CD4-positive, alpha-beta T cell treated with Interleukin-17A for 4 hours (primary cell): ENCODE measurements around the gene SLC7A8.

Experiments
- DNase-seq: peaks from one replicate; pipeline ENCODE4 v3.0.0-alpha.2; 2020; ENCODE audit warnings: mixed read lengths

SLC7A8 gene

GRCh38 chr14:23093991-23094665 is 89.3 kb downstream of the SLC7A8 start:
- DNase-seq: no peak

- no peak for DNase-seq
These were observed 89.9 kb downstream of the SLC7A8 start for GRCh38 chr14:23093526-23093925.

- DNase-seq: no peak
These were observed 90.4 kb downstream of the SLC7A8 start for GRCh38 chr14:23093104-23093503.

- no peak for DNase-seq
These were observed 91.9 kb downstream of the SLC7A8 start for GRCh38 chr14:23091294-23092225.

- no peak for DNase-seq
These were observed 93.2 kb downstream of the SLC7A8 start for GRCh38 chr14:23090254-23090636.

GRCh38 chr14:23089498-23090253 is 93.8 kb downstream of the SLC7A8 start:
- DNase-seq: no peak

GRCh38 chr14:23086565-23086964 is 96.9 kb downstream of the SLC7A8 start:
- DNase-seq: no peak

- no peak for DNase-seq
These were observed 98.0 kb downstream of the SLC7A8 start for GRCh38 chr14:23085458-23085857.

- no peak for DNase-seq
These were observed 103.0 kb downstream of the SLC7A8 start for GRCh38 chr14:23080474-23080873.

- no peak for DNase-seq
These were observed 103.7 kb downstream of the SLC7A8 start for GRCh38 chr14:23079716-23080115.

- DNase-seq: no peak
These were observed 104.8 kb downstream of the SLC7A8 start for GRCh38 chr14:23078692-23079116.

- no peak for DNase-seq
These were observed 105.5 kb downstream of the SLC7A8 start for GRCh38 chr14:23077962-23078361.

- DNase-seq: peak; percentile 41
These were observed 106.6 kb downstream of the SLC7A8 start for GRCh38 chr14:23076785-23077408.
